Measurements from ENCODE around the gene GANAB. TPM values are rescaled to one million over a fixed set of nuclear protein-coding genes. Genes with fewer than 3 reads are reported as not detected.

The GANAB gene
- total RNA-seq, 4 donors from 2014 or later: 41.3 to 65.1 (median 59.5) TPM

DNA sequence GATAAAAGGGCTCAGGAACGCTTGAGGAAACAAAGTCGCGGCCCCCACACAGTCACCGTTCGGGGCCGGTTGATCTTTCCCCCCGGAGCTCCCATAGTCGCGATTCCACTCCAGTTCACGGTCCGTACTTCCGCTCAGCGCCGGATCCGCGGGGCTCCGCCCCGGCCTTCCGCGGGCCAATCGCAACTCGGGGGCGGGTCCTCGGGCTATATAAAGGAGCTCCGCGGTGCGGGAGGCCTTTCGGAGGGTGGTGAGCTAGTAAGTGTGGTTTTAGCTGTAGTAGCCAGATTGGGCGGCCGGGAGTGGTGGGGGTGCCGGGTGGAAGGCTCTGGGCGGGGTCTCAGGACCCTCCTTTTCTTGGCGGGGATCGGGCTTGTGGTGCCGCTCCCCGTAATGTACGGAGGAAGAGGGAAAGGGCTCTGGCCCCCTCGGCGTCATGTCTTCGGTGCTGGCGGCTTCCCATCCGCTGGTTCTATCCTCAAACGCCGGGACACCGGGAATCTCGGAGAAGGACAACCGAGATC, 18.7 kb upstream of the GANAB start, which contains the start of the genes C11orf98 and CSKMT:
Gene C11orf98, minus strand, starts transcription at position 136 of the 524 bp plus-strand sequence. Its CDS starts 41 bp downstream, at position 95.
Gene CSKMT, plus strand, starts transcription at position 238 of the 524 bp plus-strand sequence. CDS start 568 bp downstream, outside the sequence.
- ATAC-seq (peak; percentile 90 to 95), DNase-seq (peak; percentile 91 to 94)
- H3K27ac ChIP-seq: peak within 1 kb of the TSS; percentile 82 to 97 (median 88)
- no peaks in the 10 kb centered on the region for H3K27me3 ChIP-seq
- in situ Hi-C loops (cut with MboI; ENCODE audit: low sequenced_read_pairs in 4 of 4) (no loop called here), intact Hi-C loops (cut with DNase I; ENCODE audit: low total_unique reads) (loop anchor here (2.0 kb wide), 1 partner anchor 18 kb away; the partner anchor contains the start of gene GANAB)
- peaks cover 34 to 36% of the 10 kb centered on the region in 2 donors for H3K4me1 ChIP-seq
- no peaks in the 10 kb centered on the region for H3K9me3 ChIP-seq
- peaks cover 0 to 20% of the 10 kb centered on the region in 2 donors for H3K36me3 ChIP-seq
- peak within 1 kb of the TSS; percentile 68 to 96 (median 79) for H3K4me3 ChIP-seq
- TF ChIP-seq POLR2A (IDR thresholded peaks at IDR 0.05): peak; percentile 99
- TF ChIP-seq, protein P1, sequence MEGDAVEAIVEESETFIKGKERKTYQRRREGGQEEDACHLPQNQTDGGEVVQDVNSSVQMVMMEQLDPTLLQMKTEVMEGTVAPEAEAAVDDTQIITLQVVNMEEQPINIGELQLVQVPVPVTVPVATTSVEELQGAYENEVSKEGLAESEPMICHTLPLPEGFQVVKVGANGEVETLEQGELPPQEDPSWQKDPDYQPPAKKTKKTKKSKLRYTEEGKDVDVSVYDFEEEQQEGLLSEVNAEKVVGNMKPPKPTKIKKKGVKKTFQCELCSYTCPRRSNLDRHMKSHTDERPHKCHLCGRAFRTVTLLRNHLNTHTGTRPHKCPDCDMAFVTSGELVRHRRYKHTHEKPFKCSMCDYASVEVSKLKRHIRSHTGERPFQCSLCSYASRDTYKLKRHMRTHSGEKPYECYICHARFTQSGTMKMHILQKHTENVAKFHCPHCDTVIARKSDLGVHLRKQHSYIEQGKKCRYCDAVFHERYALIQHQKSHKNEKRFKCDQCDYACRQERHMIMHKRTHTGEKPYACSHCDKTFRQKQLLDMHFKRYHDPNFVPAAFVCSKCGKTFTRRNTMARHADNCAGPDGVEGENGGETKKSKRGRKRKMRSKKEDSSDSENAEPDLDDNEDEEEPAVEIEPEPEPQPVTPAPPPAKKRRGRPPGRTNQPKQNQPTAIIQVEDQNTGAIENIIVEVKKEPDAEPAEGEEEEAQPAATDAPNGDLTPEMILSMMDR (IDR thresholded peaks at IDR 0.05 in 4 of 5, conservative IDR thresholded peaks at IDR 0.05 in 1 of 5): no peak

DNA sequence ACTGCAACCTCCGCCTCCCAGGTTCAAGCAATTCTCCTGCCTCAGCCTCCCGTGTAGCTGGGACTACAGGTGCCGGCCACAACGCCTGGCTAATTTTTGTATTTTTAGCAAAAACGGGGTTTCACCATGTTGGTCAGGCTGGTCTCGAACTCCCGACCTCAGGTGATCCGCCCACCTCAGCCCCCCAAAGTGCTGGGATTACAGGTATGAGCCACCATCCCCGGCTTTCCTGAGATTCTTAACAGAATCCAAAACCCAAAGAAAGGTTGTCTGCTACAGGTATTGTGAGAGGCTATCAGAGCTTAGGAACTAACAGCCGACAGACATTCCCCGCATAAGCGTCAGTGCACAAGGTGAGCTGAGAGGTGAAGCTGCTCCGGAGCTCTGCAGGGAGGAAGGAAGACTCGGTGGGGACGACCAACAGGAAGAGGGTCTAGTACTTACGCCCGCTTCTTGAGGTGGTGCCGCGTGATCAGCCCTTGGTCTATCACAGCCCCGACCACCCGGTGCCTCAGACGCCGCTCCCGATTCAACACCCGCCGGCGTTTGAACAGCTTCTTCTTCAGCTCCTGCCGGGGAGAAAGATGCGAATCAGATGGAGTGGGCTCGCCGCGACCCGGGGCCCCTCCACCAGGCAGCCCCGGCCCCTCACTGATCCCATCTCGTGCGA, 18.1 kb upstream of the GANAB start:
- ATAC-seq: peak; percentile 56 to 78
- peaks cover 30 to 34% of the 10 kb centered on the region in 2 donors for H3K4me1 ChIP-seq
- H3K9me3 ChIP-seq: no peaks in the 10 kb centered on the region
- H3K36me3 ChIP-seq: peaks cover 0 to 20% of the 10 kb centered on the region in 2 donors
- H3K27me3 ChIP-seq: no peaks in the 10 kb centered on the region
- DNase-seq: peak in 1 of 2 donors; percentile 60
- peak overlapping the region; percentile 68 to 96 (median 79) for H3K4me3 ChIP-seq
- in situ Hi-C loops (cut with MboI; ENCODE audit: low sequenced_read_pairs in 4 of 4) (no loop called here), intact Hi-C loops (cut with DNase I; ENCODE audit: low total_unique reads) (loop anchor here (2.0 kb wide), 1 partner anchor 18 kb away; the partner anchor contains the start of gene GANAB)
- TF ChIP-seq, protein P1 (IDR thresholded peaks at IDR 0.05 in 4 of 5, conservative IDR thresholded peaks at IDR 0.05 in 1 of 5): no peak
- TF ChIP-seq POLR2A (IDR thresholded peaks at IDR 0.05): no peak
- H3K27ac ChIP-seq: peak overlapping the region; percentile 82 to 97 (median 88)

DNA sequence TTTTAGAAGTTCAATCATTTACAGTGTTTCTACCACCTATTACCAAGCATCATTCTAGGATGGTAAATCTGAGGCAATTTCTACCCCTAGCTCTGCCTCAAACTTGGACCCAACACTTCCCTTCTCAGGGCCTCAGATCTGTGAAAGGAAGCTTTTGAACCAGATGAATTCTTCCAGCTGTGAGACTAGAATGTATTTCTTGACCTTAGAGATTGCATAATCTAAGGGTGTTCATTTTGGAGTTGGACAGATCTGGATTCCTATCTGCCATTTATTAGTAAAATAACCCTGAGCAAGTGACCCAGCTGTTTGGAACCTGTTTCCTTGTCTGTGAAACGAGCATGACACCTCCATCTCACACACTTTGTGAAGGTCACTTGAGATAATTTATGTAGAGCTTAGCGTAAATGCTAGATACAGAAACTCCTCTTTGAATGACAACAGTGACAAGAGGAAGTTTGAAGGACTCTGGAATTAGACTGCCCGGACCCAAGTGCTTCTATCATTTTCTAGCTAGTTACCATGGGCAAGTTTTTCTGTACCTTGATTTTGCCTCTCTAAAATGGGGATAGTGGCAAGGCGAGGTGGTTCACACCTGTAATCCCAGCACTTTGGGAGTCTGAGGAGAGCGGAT, 10.5 kb upstream of the GANAB start:
- DNase-seq (no peak), ATAC-seq (no peak)
- intact Hi-C loops (cut with DNase I; ENCODE audit: low total_unique reads) (no loop called here), in situ Hi-C loops (cut with MboI; ENCODE audit: low sequenced_read_pairs in 4 of 4) (no loop called here)
- TF ChIP-seq POLR2A (IDR thresholded peaks at IDR 0.05): no peak
- TF ChIP-seq, protein P1 (IDR thresholded peaks at IDR 0.05 in 4 of 5, conservative IDR thresholded peaks at IDR 0.05 in 1 of 5): no peak
- Histone ChIP-seq H3K4me3 (no peak overlapping the region), H3K9me3 (no peaks in the 10 kb centered on the region), H3K36me3 (no peaks in the 10 kb centered on the region), H3K27ac (no peak overlapping the region), H3K4me1 (peaks cover 6 to 7% of the 10 kb centered on the region in 2 donors), H3K27me3 (no peaks in the 10 kb centered on the region)

DNA sequence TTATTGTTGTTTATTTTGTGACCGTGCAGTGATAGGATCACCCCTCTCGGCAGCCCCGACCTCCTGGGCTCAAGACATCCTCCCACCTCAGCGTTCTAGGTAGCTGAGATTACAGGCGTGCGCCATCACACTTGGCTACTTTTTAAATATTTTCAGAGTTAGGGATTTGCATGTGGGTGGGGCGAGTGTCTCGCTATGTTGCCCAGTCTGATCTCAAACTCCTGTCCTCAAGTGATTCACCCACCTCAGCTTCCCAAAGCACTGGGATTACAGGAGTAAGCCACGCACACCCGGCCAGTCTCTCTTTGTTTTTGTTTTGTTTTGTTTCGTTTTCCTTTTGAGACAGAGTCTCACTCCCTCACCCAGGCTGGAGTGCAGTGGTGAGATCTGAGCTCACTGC, 7.9 kb upstream of the GANAB start:
- no peak overlapping the region for H3K4me3 ChIP-seq
- H3K4me1 ChIP-seq: peaks cover 12 to 13% of the 10 kb centered on the region in 2 donors
- TF ChIP-seq POLR2A (IDR thresholded peaks at IDR 0.05): no peak
- TF ChIP-seq, protein P1 (IDR thresholded peaks at IDR 0.05 in 4 of 5, conservative IDR thresholded peaks at IDR 0.05 in 1 of 5): no peak
- ATAC-seq (no peak), DNase-seq (no peak)
- no peaks in the 10 kb centered on the region for H3K27me3 ChIP-seq
- in situ Hi-C loops (cut with MboI; ENCODE audit: low sequenced_read_pairs in 4 of 4) (no loop called here), intact Hi-C loops (cut with DNase I; ENCODE audit: low total_unique reads) (no loop called here)
- H3K36me3 ChIP-seq: peaks cover 0 to 7% of the 10 kb centered on the region in 2 donors
- no peak overlapping the region for H3K27ac ChIP-seq
- no peaks in the 10 kb centered on the region for H3K9me3 ChIP-seq
